NK-92 treated with Interleukin-12 subunit alpha and Interleukin-12 subunit beta, amount 100 ng/mL, for 24 hours (cell line): ENCODE data around the gene PGLYRP4.

Experiments
- DNase-seq: peaks from one replicate; lab custom pipeline; 2025; lab: John Stamatoyannopoulos, UW

PGLYRP4 gene

DNA sequence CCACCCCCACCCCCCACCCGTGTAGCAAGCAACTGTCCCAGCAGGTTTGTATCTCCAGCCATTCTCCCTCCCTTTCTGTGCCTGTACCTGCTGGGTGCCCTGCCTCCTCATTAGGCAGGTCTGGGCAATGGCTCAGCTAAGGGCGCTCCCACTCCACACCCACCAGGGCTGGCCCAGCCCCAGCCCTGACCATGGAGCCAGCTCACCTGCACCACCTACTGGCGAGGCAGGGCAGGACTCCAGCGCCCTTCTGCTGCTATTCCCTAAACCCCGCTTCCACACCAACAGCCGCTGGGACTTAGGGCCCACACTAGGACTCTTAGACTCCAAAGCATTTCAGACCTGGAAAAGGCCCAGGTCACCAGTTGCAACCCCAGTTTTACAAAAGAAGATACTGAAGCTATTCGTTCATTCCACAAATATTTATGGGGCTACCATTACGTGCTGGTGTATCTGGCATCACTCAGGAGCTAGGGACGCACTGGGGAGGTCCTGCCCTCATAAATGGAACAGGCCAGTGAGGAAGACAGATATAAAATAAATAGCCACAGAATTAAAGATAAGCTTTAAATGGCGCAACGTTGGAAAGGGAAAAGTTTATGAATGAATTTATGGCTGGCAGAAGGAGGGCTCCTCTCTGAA lies 59.9 kb downstream of the PGLYRP4 start:
- DNase-seq = no peak
